K562 (cell line): ENCODE data around the gene ARID3C. TPM values are rescaled to one million over a fixed set of nuclear protein-coding genes. Genes with fewer than 3 reads are reported as not detected.

Experiments
- BHLHE40 ChIP-seq: IDR thresholded peaks from 2 replicates; pipeline ENCODE4 v1.6.1; 2011; ENCODE audit warnings: low read length, improper control_type of control experiment
- BRF1 ChIP-seq: IDR thresholded peaks from 3 replicates; pipeline ENCODE4 v1.6.1; 2011; ENCODE audit warnings: borderline replicate concordance, mild to moderate bottlenecking; ENCODE audit not compliant: insufficient read length; ENCODE audit errors: extremely low read depth
- CBFB ChIP-seq: sonication (generic); formaldehyde crosslinking; IDR thresholded peaks from 2 replicates; pipeline ENCODE4 v1.4.0; 2020; ENCODE audit warnings: mild to moderate bottlenecking, missing genetic modification reagents
- CXXC5 ChIP-seq: fragments of 250-450 bp; sonication (Bioruptor Pico); IDR thresholded peaks from 2 replicates; pipeline ENCODE4 v1.8.0; 2022; ENCODE audit warnings: inconsistent platforms, mild to moderate bottlenecking, moderate library complexity
- DPF2 ChIP-seq: fragments of 450-650 bp; IDR thresholded peaks from 2 replicates; pipeline ENCODE4 v1.6.1; 2016
- HIVEP1 ChIP-seq: fragments of 250-450 bp; sonication (Bioruptor Pico); IDR thresholded peaks from 2 replicates; pipeline ENCODE4 v1.4.0; 2020; ENCODE audit warnings: mild to moderate bottlenecking
- HMBOX1 ChIP-seq: sonication (generic); IDR thresholded peaks from 2 replicates; pipeline ENCODE4 v1.6.1; 2016
- IRF2 ChIP-seq: sonication (generic); formaldehyde crosslinking; IDR thresholded peaks from 2 replicates; pipeline ENCODE4 v1.8.1; 2022; ENCODE audit warnings: mild to moderate bottlenecking, missing genetic modification reagents
- MAZ ChIP-seq, 2 experiments: fragments of 450-650 bp in 1 of 2; sonication (generic) in 1 of 2; formaldehyde crosslinking; IDR thresholded peaks in 1 of 2; conservative IDR thresholded peaks in 1 of 2; 2 replicates each; pipeline versions ENCODE4 v1.4.0 to v1.5.0; 2020; ENCODE audit warnings: mild to moderate bottlenecking in 1 of 2, missing genetic modification reagents in 1 of 2
- NFE2 ChIP-seq: IDR thresholded peaks from 2 replicates; pipeline ENCODE4 v1.6.1; 2014; ENCODE audit warnings: antibody characterized with exemption, low read depth
- POLR2A ChIP-seq: fragments of 450-650 bp; conservative IDR thresholded peaks from 2 replicates; pipeline ENCODE4 v1.6.1; 2016
- PPARD ChIP-seq: fragments of 250-450 bp; sonication (Bioruptor Pico); IDR thresholded peaks from 2 replicates; pipeline ENCODE4 v1.8.0; 2022; ENCODE audit warnings: inconsistent platforms, mild to moderate bottlenecking, moderate library complexity
- PTBP1 ChIP-seq: fragments of 200-400 bp; formaldehyde crosslinking; IDR thresholded peaks from 2 replicates; pipeline ENCODE4 v1.6.1; 2017; ENCODE audit warnings: low read depth, low read length
- RBM25 ChIP-seq: fragments of 200-400 bp; formaldehyde crosslinking; IDR thresholded peaks from 2 replicates; pipeline ENCODE4 v1.6.1; 2018; ENCODE audit warnings: low read length, low read depth, moderate library complexity; ENCODE audit not compliant: severe bottlenecking
- SMARCE1 ChIP-seq: fragments of 450-650 bp; IDR thresholded peaks from 2 replicates; pipeline ENCODE4 v1.7.1; 2016; ENCODE audit warnings: mild to moderate bottlenecking
- SNRNP70 ChIP-seq: fragments of 200-400 bp; formaldehyde crosslinking; optimal IDR thresholded peaks from 2 replicates; pipeline ENCODE3; 2017; ENCODE audit warnings: low read depth, low read length
- ZBTB34 ChIP-seq: fragments of 250-450 bp; sonication (Bioruptor Pico); IDR thresholded peaks from 2 replicates; pipeline ENCODE4 v1.8.0; 2021; ENCODE audit warnings: mild to moderate bottlenecking, moderate library complexity
- ZFX ChIP-seq: sonication (generic); formaldehyde crosslinking; IDR thresholded peaks from 2 replicates; pipeline ENCODE4 v1.8.0; 2022; ENCODE audit warnings: mild to moderate bottlenecking, missing genetic modification reagents, moderate library complexity
- polyA plus RNA-seq, 8 experiments: library from polyadenylated mRNA; depleted of rRNA in 4 of 8; stranded (reverse) in 5 of 8; unstranded in 3 of 8; fragments of >200 nt; fragmentation: Nextera tagmentation in 2 of 8; fragmentation: Illumina TruSeq in 1 of 8; extraction: Ambion mirVana in 2 of 8; extraction: Trizol in 1 of 8; gene quantifications; 2 replicates each; pipeline versions ENCODE4 v1.2.1 to v1.2.3, GENCODE V29; 2011 to 2014; ENCODE audit warnings: inconsistent platforms in 1 of 8, missing spikeins in 1 of 8
- total RNA-seq, 7 experiments: library from RNA; depleted of rRNA in 6 of 7; stranded (reverse); fragments of >200 nt in 6 of 7; fragmentation: Illumina TruSeq in 2 of 7; extraction: Trizol in 2 of 7; gene quantifications; 2 replicates each; pipeline versions ENCODE4 v1.2.1 to v1.2.3, GENCODE V29; 2011 to 2021; ENCODE audit warnings: low replicate concordance in 1 of 7
- TF ChIP-seq, protein P1 (sequence below), 3 experiments: fragments of 200-800 bp in 1 of 3; sonication (Bioruptor generic) in 1 of 3; sonication (generic) in 1 of 3; formaldehyde crosslinking in 1 of 3; IDR thresholded peaks; 2 replicates each; pipeline versions ENCODE4 v1.6.1 to v1.8.0; 2016 to 2022; ENCODE audit warnings: mild to moderate bottlenecking in 2 of 3, missing compliant biosample characterization in 2 of 3, missing genetic modification characterization in 2 of 3, missing genetic modification reagents in 1 of 3
- TF ChIP-seq, protein P2 (sequence below): fragments of 450-650 bp; conservative IDR thresholded peaks from 2 replicates; pipeline ENCODE4 v1.6.1; 2016; ENCODE audit warnings: missing genetic modification characterization, low read depth, mild to moderate bottlenecking, missing compliant biosample characterization, moderate library complexity
- TF ChIP-seq, protein P3 (sequence below), 2 experiments: IDR thresholded peaks in 1 of 2; conservative IDR thresholded peaks in 1 of 2; 2 replicates each; pipeline ENCODE4 v1.6.1; 2016; ENCODE audit warnings: low read depth in 2 of 2, mild to moderate bottlenecking in 1 of 2, missing compliant biosample characterization in 1 of 2, missing genetic modification characterization in 1 of 2, moderate library complexity in 1 of 2

The ARID3C gene
- total and polyA plus RNA-seq, 9 of the 15 experiments (the other 6 are each of a cell fraction or from before 2014, with no cell fraction given): not detected

DNA sequence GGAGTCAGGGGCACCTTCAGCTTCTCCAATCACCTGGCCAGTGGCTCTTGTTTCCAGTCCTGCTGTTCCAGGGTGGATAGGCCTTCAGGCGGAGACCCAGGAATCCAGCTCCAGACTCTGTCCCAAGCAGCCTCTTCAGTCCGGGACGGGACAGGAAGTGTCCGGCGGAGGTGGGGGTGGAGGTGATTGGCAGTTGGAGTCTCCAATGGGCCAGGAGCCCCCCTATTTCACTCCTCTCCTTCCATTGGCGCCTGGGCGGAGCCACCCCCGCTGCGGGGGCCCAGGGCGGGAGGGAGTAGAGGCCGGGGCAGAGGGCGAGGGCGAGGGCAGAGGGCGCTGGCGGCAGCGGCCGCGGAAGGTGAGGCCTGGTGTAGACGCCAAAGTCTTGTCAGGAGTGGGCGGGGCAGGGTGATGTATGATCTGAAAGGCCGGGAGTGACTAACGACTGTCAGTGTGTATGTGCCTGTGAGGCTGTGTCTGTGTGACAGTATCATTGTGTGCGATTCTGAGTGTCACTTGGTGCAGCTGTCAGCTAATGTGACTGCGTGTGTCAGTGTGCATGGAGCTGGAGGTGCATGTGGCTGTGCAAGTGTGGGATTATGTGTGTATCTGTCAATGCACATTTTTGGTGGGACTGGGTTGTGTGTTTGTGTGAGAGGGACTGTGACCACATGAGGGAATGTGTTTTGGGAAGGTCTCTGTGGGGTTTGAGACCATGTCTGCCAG, 23.2 kb upstream of the ARID3C start, which contains the start of gene IL11RA (continued):
- TF ChIP-seq MAZ (CRISPR knock-in tag; conservative IDR thresholded peaks at IDR 0.05 in 1 of 2, IDR thresholded peaks at IDR 0.05 in 1 of 2): peak; percentile 88 to 90
- TF ChIP-seq NFE2: 0 out of 2 replicates have a peak, but pooled peaks have one; percentile 11
- TF ChIP-seq CXXC5: peak; percentile 46
- no peak for TF ChIP-seq HMBOX1
- TF ChIP-seq, protein P1, sequence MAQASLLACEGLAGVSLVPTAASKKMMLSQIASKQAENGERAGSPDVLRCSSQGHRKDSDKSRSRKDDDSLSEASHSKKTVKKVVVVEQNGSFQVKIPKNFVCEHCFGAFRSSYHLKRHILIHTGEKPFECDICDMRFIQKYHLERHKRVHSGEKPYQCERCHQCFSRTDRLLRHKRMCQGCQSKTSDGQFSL (CRISPR knock-in tag; IDR thresholded peaks at IDR 0.05): no peak
- TF ChIP-seq, protein P1 (tag; IDR thresholded peaks at IDR 0.05): no peak
- TF ChIP-seq SNRNP70: no peak
- TF ChIP-seq IRF2 (CRISPR knock-in tag): no peak
- TF ChIP-seq CBFB (CRISPR knock-in tag): no peak
- no peak for TF ChIP-seq PTBP1
- peak; percentile 53 for TF ChIP-seq DPF2
- no peak for TF ChIP-seq ZBTB34 (CRISPR knock-in tag)
- 0 out of 2 replicates have a peak, but pooled peaks have one; percentile 35 for TF ChIP-seq SMARCE1
- peak; percentile 29; the same call in 1 of the 2 replicates for TF ChIP-seq BHLHE40
- no peak for TF ChIP-seq BRF1
- TF ChIP-seq, protein P2, sequence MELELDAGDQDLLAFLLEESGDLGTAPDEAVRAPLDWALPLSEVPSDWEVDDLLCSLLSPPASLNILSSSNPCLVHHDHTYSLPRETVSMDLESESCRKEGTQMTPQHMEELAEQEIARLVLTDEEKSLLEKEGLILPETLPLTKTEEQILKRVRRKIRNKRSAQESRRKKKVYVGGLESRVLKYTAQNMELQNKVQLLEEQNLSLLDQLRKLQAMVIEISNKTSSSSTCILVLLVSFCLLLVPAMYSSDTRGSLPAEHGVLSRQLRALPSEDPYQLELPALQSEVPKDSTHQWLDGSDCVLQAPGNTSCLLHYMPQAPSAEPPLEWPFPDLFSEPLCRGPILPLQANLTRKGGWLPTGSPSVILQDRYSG (tag): no peak
- TF ChIP-seq RBM25: peak; percentile 27
- no peak for TF ChIP-seq PPARD (CRISPR knock-in tag)
- TF ChIP-seq, protein P3, sequence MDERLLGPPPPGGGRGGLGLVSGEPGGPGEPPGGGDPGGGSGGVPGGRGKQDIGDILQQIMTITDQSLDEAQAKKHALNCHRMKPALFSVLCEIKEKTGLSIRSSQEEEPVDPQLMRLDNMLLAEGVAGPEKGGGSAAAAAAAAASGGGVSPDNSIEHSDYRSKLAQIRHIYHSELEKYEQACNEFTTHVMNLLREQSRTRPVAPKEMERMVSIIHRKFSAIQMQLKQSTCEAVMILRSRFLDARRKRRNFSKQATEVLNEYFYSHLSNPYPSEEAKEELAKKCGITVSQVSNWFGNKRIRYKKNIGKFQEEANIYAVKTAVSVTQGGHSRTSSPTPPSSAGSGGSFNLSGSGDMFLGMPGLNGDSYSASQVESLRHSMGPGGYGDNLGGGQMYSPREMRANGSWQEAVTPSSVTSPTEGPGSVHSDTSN (CRISPR knock-in tag; IDR thresholded peaks at IDR 0.05; ENCODE audit: low read depth): peak; percentile 28; the same call in 1 of the 2 replicates
- TF ChIP-seq, protein P3 (tag; conservative IDR thresholded peaks at IDR 0.05; ENCODE audit: low read depth): peak; percentile 92
- no peak for TF ChIP-seq HIVEP1 (CRISPR knock-in tag)
- 0 out of 2 replicates have a peak, but pooled peaks have one; percentile 33 for TF ChIP-seq POLR2A
- peak; percentile 44 for TF ChIP-seq ZFX (CRISPR knock-in tag)
